Hepatic stellate cell (primary cell): ENCODE measurements around the gene TDRD12.
"Not testable (repeated sequence)": the region's sequence is repeated elsewhere in the genome, so short reads cannot be mapped to it uniquely, and the experiment has no call there.

Source experiments
- DNase-seq: peaks from one replicate; pipeline ENCODE4 v3.0.0; 2011; ENCODE audit warnings: low spot score

TDRD12 gene

GRCh38 chr19:32746631-32747196, 27.1 kb downstream of the TDRD12 start:
- peak; percentile 17 for DNase-seq

DNA sequence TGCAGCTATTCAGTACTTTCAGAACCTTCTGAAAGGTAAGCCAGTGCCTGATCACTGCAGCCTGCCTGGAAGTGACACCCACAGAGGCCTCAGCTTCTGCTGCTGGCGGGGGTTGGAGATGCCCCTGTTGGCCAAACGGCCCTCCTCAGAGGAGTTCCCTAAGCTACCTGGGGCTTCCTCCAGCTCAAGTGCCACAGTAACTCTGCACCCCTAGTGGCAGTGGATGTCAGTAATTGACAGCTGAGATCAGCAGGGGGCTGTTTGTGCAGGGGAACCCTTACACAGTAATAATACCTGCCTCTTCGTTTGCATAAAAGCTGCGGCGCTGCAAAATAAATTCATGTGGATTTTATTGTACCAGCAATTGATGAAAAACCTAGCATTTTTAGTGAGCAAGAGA, 28.9 kb downstream of the TDRD12 start:
- DNase-seq, result no peak

- no peak for DNase-seq
These were observed 29.4 kb downstream of the TDRD12 start for GRCh38 chr19:32748948-32749347.

DNA sequence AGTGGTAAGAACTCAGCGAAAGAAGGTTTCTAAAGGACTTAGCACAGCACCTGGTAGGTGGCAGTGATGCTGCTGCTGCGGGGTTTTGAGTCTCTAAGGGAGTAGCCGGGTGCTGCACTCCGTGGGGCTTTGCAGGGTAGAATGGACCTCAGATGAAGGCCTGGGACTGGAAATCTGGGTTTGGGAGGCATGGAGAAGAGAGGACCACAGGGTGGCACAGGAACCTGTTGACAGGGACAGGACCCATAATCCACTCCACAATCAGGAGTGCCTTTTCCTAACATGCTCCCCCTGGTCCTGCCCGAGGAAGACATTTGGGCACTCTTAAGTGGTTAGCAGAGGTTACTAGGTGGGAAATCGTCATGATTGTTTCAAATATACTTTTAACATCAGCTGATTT, 29.8 kb downstream of the TDRD12 start:
- no peak for DNase-seq

- DNase-seq, result no peak
These were observed 31.0 kb downstream of the TDRD12 start for GRCh38 chr19:32750441-32751055.

DNA sequence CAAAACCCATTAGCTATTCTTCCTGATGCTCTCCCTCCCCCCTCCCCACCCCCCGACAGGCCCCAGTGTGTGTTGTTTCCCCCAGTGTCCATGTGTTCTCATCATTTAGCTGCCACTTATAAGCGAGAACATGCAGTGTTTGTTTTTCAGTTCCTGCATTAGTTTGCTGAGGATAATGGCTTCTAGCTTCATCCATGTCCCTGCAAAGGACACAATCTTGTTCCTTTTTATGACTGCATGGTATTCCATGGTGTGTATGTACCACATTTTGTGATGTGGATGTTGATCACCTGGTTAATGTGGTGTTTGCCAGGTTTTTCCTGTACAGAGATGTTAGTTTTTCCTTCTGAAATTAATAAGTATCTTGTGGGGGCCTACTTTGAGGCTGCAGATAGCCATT, 31.5 kb downstream of the TDRD12 start:
- no peak for DNase-seq

DNA sequence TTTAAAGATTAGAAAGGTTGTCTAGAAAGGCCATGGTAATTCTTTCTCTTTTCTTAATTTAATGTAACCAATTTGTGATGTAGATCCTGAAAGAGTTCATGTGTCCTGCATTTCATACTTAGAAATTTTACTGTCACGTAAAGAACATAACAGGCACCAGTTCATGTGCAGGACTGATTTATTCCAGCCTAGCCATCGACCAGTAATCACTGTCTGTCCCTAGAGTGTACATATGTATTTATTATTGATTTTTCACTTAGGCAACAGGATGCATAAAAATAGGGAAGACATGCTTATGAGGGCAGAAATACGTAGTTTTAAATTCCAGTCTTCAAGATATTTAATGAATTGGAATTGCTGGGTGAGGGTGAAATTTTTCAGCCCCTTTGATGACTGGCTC, 37.6 kb downstream of the TDRD12 start:
- no peak for DNase-seq

- DNase-seq, result not testable (repeated sequence)
These were observed 45.8 kb downstream of the TDRD12 start for GRCh38 chr19:32765365-32765764.

- no peak for DNase-seq
These were observed 48.5 kb downstream of the TDRD12 start for GRCh38 chr19:32767951-32768679.

DNA sequence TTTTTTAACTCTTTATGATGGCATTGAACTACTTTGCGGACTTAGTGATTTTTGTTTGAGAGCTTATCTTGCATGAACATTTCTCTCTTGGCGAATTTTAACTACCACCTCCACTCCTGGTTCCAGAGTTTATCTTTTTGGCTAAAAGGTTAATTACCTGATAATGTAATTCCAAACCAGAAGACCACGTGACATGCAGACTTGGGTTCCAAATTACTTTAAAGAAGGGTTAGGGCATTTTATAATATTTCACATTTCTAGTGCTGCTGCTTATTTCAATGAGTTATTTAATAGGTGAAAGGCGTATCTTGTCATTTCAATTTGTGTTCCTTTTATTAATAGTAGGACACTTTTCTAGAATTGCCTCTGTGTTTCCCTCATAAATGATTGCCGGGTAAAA, 52.0 kb downstream of the TDRD12 start:
- DNase-seq, result no peak

DNA sequence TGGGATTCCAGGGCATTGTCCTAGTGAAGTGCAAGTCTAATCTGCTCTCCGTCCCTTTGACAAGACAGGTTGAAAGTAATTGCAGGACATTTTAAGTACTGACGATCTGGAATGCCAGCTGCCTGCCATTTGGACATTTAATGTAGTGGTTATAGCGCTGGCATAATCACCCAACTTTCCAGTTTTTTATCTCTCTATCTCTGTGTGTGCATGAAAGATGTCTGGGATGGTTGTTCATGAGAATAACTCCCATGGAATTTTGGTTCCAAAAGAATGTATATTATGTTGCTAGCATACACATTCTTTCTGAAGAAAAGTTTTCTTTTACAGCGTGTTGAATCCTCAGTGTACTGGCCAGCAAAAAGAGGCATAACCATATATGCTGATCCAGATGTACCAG, 53.6 kb downstream of the TDRD12 start:
- no peak for DNase-seq

DNA sequence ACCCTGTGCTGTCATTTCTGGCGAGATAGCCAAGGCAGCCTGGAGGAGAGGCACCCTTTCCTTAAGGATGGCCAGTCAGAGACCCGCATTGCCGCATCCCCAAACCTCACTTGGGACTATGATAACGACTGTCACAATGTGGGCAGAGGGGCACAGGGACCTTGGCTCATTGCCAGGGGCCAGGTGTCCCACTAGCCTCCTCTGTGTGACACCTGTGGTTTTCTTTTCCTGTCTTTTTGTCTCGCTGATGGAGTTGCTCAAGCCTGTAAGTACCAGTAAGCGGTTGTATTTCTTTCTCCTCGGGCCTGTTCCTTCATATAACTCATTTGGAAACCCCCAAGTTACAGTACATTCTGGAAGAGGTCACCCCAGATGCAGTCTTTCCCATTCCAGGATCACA, 59.5 kb downstream of the TDRD12 start:
- DNase-seq, result no peak

- no peak for DNase-seq
These were observed 61.7 kb downstream of the TDRD12 start for GRCh38 chr19:32781280-32781679.

DNA sequence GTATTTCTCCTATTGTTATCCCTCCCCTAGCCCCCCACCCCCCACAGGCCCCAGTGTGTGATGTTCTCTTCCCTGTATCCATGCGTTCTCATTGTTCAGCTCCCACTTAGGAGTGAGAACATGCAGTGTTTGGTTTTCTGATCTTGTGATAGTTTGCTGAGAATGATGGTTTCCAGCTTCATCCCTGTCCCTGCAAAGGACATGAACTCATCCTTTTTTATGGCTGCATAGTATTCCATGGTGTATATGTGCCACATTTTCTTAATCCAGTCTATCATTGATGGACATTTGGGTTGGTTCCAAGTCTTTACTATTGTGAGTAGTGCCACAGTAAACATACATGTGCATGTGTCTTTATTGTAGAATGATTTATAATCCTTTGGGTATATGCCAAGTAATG, 62.5 kb downstream of the TDRD12 start:
- DNase-seq, result not testable (repeated sequence)

GRCh38 chr19:32787161-32787813, 67.7 kb downstream of the TDRD12 start:
- not testable (repeated sequence) for DNase-seq

- not testable (repeated sequence) for DNase-seq
These were observed 68.3 kb downstream of the TDRD12 start for GRCh38 chr19:32787895-32788294.

DNA sequence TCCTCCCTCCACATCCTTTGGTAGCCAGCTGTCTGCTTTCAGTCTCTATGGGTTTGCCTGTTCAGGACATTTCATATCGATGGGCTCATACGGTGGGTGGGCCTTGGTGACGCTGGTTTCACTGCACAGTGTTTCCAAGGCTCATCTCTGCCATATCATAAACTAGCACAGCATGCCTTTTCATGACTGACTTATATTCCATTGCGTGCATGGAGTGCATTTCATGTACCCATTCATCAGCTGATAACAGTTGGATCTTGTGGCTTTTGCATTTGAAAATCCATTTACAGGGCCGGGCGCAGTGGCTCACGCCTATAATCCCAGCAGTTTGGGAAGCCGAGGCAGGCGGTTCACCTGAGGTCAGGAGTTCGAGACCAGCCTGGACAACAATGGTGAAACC, 69.9 kb downstream of the TDRD12 start:
- DNase-seq, result no peak

DNA sequence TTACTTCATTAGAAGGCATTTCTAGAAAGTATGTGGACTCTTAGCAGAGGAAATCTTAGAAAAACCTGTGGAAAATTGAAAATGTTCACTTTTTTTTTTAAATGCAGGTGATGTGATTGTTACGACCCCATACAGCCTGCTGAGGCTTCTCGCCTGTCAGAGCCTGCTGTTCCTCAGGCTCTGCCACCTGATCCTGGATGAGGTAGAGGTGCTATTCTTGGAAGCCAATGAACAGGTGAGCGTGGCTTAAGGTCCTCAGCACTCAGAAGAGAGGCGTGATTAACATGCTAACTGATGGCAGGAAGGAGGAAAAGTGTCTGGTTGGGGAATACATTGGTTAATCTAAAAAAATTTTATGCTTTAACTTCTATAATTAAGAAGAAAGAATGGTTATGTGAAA, 78.6 kb downstream of the TDRD12 start:
- DNase-seq, result no peak

DNA sequence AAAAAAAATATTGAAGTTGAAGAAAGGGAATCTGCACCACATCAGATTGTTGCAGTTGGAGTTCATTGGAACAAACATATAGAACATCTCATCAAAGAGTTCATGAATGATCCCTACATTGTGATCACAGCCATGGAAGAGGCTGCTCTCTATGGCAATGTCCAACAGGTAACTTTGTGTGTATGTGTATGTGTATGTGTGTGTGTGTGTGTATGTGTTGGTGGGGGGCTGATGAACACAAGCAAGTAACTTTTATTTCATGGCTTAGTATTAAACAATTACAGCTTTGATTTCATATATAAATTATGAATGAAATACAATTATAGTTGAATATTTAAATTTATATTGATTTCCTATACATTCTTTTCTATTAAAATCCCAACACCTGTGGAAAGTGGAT, 80.6 kb downstream of the TDRD12 start:
- no peak for DNase-seq

- no peak for DNase-seq
These were observed 81.2 kb downstream of the TDRD12 start for GRCh38 chr19:32800754-32801153.

GRCh38 chr19:32802840-32803239, 83.3 kb downstream of the TDRD12 start:
- no peak for DNase-seq

DNA sequence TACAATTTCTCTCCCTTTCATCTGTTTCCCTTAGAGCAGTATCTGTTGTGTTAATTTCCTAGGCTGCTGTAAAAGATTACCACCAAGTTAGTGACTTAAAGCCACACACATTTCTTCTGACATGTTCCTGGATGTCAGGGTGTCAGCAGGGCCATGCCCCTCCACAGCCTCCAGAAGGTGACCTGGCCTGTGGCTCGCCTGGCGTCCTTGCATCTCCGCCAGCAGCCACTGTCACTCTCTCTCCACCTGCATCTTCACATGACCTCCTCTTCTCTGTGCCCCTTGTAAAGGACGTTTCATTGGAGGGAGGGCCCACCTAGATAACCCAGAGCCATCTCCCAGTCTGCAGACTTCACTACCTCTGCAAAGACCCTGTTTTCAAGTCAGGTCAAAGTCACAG, 88.7 kb downstream of the TDRD12 start:
- DNase-seq, result no peak

DNA sequence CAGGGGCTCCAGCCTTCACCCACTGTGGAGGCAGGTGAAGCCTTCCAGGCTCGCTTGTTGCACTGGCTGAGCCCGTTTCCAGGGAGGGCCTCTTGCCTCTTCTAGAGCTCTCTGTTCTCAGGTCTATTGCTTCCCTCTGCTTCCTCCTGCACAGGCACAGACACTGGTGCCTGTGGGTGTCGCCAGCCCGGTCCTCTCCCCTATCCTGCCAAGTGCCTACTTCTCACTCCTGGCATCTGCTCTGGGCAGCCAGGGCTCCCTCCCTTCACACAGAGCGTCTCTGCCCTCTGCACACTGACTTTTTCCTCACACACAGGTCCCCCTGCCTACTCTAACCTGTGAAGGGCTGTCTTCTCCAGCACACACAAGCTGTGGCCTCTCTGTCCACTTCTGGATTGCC, 89.7 kb downstream of the TDRD12 start:
- DNase-seq, result no peak
